Naive B cell (primary cell): ENCODE data around the gene ZNF469. TPM values are rescaled to one million over a fixed set of nuclear protein-coding genes. Genes with fewer than 3 reads are reported as not detected.

Experiments used
- ATAC-seq, 2 donors: fragments of 150-1000 bp; cut with Tn5 transposase; 2 replicates each; pipeline ENCODE4 v1.10.0; 2021; ENCODE audit warnings: low read depth in 2 of 2, mild to moderate bottlenecking in 2 of 2, moderate library complexity in 2 of 2
- DNase-seq: peaks from one replicate; pipeline ENCODE4 v3.0.0; 2022
- H3K27ac Mint-ChIP-seq, 6 donors: one replicate each; pipeline ENCODE4 v1.8.0; 2020 to 2022; ENCODE audit warnings: mild to moderate bottlenecking in 6 of 6, mixed read lengths in 6 of 6, moderate library complexity in 5 of 6, inconsistent platforms in 2 of 6
- H3K27me3 Mint-ChIP-seq, 3 donors: one replicate each; pipeline ENCODE4 v1.8.0; 2021 to 2022; ENCODE audit warnings: mixed read lengths in 3 of 3, mild to moderate bottlenecking in 1 of 3
- H3K36me3 Mint-ChIP-seq, 2 donors: one replicate each; pipeline ENCODE4 v1.8.0; 2020 to 2022; ENCODE audit warnings: mixed read lengths in 2 of 2, inconsistent platforms in 1 of 2, mild to moderate bottlenecking in 1 of 2
- H3K4me1 Mint-ChIP-seq, 3 donors: one replicate each; pipeline ENCODE4 v1.8.0; 2020 to 2022; ENCODE audit warnings: mixed read lengths in 3 of 3, inconsistent platforms in 1 of 3, mild to moderate bottlenecking in 1 of 3, moderate library complexity in 1 of 3
- H3K4me3 Mint-ChIP-seq, 8 donors: one replicate each; pipeline ENCODE4 v1.8.0; 2020 to 2022; ENCODE audit warnings: mild to moderate bottlenecking in 8 of 8, mixed read lengths in 8 of 8, moderate library complexity in 8 of 8, inconsistent platforms in 2 of 8
- H3K9me3 Mint-ChIP-seq, 7 donors: one replicate each; pipeline ENCODE4 v1.8.0; 2020 to 2022; ENCODE audit warnings: mixed read lengths in 7 of 7, mild to moderate bottlenecking in 5 of 7, inconsistent platforms in 2 of 7, moderate library complexity in 1 of 7
- polyA plus RNA-seq, 6 donors: library from polyadenylated mRNA; unstranded; fragments of 300-500 nt; fragmentation: Illumina TruSeq; gene quantifications; one replicate each; pipeline ENCODE4 v1.2.3, GENCODE V29; 2021; ENCODE audit warnings: low read depth in 6 of 6

ZNF469 gene
- polyA plus RNA-seq, 6 donors from 2014 or later, result 0.08 to 0.44 (median 0.15) TPM; not detected in 1

- Mint-ChIP-seq H3K4me1 (peaks cover 10 to 18% (median 10%) of the 10 kb centered on the region in 3 donors), H3K27ac (no peak overlapping the region), H3K9me3 (no peaks in the 10 kb centered on the region), H3K36me3 (no peaks in the 10 kb centered on the region), H3K4me3 (no peak overlapping the region), H3K27me3 (peaks cover 0 to 4% (median 0%) of the 10 kb centered on the region in 3 donors)
- DNase-seq (no peak), ATAC-seq (no peak)
Measured at GRCh38 chr16:88351491-88352101, 31.2 kb upstream of the ZNF469 start.

DNA sequence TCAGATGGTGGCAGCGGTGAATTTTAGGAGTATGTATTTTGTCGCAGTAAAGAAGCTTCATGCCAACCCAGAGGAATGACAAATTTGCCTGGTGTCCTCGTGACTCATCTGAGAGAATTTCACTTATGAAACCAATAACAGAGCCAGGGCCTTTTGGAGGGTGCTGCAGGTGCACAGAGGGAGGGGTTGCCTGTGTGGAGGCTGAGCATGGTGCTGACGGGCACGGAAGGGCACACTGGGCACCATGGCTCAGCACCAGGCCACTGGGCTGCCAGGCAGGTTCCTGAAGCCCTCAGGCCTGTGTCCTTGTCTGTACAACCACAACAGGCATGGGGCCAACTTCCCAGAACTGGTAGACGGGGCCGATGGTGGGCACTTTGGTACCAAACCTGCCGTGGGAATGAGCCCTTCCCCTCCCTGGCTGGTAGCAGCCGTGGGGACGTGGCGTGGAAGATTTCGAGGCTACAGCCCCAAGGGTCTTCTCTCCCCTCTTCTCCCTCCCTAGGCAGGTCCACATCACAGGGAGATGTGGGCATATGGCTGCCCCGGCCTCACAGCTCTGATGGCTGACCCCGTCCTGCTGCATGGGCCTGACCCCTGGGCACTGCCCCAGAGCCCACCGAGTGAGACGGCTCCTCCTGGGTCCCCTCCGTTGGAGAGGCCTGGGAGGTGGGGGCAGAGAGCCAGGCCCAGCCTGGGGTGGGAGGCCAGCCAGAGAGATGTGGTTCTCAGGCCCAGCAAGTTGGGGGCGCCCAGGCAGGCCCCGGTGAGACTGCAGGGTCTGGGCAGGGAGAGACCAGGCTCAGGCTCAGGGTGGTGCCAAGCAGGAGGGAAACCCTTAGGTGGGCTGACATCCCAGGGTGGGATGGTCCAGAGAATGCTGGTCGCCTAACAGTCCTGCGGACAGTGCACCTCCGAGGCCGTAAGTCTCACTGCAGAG, 30.2 kb upstream of the ZNF469 start:
- ATAC-seq (no peak), DNase-seq (no peak)
- Mint-ChIP-seq H3K27me3 (peaks cover 0 to 5% (median 4%) of the 10 kb centered on the region in 3 donors), H3K9me3 (no peaks in the 10 kb centered on the region), H3K4me3 (no peak overlapping the region), H3K36me3 (no peaks in the 10 kb centered on the region), H3K4me1 (peaks cover 10 to 13% (median 10%) of the 10 kb centered on the region in 3 donors), H3K27ac (no peak overlapping the region)

DNA sequence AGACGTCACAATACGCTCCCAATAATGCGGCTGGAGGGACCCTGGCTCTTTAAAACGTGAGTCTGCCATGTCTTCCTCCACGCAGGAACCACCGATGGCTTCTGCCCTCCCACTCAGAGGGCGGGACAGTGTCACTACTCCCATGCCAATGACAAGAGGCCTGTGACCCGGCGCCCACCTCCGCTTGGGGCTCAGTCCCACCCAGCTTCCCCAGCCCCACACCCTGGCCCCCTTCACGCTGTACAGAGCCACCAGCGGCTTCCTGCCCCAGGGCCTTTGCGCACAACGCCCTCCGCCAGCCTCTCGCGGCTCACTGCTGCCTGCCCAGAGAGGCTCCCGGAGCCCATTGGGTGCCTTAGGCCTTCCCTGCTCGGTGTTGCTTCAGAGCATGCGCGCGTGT, 29.5 kb upstream of the ZNF469 start:
- H3K27me3 Mint-ChIP-seq, result peaks cover 0 to 11% (median 4%) of the 10 kb centered on the region in 3 donors

DNA sequence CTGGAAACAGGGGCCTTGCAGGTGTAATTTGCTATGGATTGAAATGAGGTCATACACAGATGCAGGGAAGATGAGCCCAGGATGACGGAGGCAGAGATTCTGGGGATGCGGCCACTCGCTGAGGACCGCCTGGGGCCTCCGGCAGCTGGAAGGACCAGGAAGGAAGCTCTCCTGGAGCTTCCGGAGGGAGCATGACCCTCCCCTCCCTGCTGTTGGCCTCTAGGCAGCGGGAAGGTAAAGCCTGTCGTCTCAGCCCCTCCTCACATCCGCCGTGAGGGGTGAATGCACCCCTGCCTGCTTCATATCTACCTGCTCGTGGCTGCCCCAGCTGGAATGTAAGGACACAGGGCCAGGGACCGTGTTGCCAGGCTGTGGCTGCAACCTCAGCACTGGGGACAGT, 29.1 kb upstream of the ZNF469 start:
- Mint-ChIP-seq H3K27ac (no peak overlapping the region), H3K9me3 (no peaks in the 10 kb centered on the region), H3K4me3 (no peak overlapping the region), H3K4me1 (peaks cover 0 to 7% (median 6%) of the 10 kb centered on the region in 3 donors), H3K27me3 (peaks cover 0 to 12% (median 4%) of the 10 kb centered on the region in 3 donors), H3K36me3 (no peaks in the 10 kb centered on the region)
- no peak for ATAC-seq
- no peak for DNase-seq

More for the DNA sequence above, 29.5 kb upstream of the ZNF469 start:
- no peaks in the 10 kb centered on the region for H3K9me3 Mint-ChIP-seq
- no peak overlapping the region for H3K27ac Mint-ChIP-seq
- ATAC-seq (no peak), DNase-seq (no peak)
- no peak overlapping the region for H3K4me3 Mint-ChIP-seq
- no peaks in the 10 kb centered on the region for H3K36me3 Mint-ChIP-seq
- peaks cover 3 to 8% (median 7%) of the 10 kb centered on the region in 3 donors for H3K4me1 Mint-ChIP-seq

GRCh38 chr16:88354229-88355092, 28.3 kb upstream of the ZNF469 start:
- no peak for ATAC-seq
- no peaks in the 10 kb centered on the region for H3K9me3 Mint-ChIP-seq
- peaks cover 5 to 18% (median 8%) of the 10 kb centered on the region in 3 donors for H3K27me3 Mint-ChIP-seq
- no peak for DNase-seq
- H3K27ac Mint-ChIP-seq, result no peak overlapping the region
- no peaks in the 10 kb centered on the region for H3K36me3 Mint-ChIP-seq
- peaks cover 0 to 4% (median 3%) of the 10 kb centered on the region in 3 donors for H3K4me1 Mint-ChIP-seq
- H3K4me3 Mint-ChIP-seq, result no peak overlapping the region

- H3K9me3 Mint-ChIP-seq, result no peaks in the 10 kb centered on the region
- H3K27ac Mint-ChIP-seq, result no peak overlapping the region
- ATAC-seq, result no peak
- H3K4me1 Mint-ChIP-seq, result no peaks in the 10 kb centered on the region
- H3K36me3 Mint-ChIP-seq, result no peaks in the 10 kb centered on the region
- H3K4me3 Mint-ChIP-seq, result no peak overlapping the region
- H3K27me3 Mint-ChIP-seq, result peaks cover 8 to 18% (median 13%) of the 10 kb centered on the region in 3 donors
- no peak for DNase-seq
Measured at GRCh38 chr16:88355093-88355388, 27.7 kb upstream of the ZNF469 start.

DNA sequence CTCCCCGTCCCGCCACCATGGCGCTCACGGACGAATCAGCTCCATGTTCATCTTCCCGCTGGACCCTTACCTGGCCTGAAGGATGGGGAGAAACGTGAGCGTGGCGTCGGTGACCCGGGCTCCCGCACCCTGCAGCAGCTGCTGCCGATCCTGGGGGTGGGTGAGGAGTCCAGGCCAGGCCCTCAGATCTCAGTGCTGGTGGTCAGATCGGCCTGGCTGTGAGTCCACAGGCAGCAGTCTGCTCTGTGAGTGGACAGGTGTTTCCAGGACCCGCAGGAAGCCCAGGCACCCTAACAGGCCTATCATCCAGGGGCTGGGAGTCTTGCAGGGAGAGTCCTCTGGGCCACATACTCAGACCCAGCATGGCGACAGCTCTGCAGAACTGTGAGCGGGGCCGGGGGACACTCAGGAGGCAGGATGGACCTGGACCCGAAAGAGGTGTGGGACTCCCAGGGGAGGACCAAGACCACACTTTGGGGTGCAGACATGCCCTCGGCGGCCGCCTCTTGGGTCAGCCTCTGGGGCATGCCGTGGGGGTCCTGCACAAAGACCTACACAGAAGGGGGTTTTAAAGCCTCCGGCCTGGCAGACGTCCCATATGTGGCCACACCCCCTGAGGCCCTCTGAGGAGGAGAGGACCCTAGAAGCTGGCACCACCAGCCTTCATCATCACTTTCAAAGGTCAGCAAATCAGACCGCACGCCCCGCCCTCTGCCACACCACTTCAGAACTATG, 27.2 kb upstream of the ZNF469 start:
- peaks cover 8 to 18% (median 14%) of the 10 kb centered on the region in 3 donors for H3K27me3 Mint-ChIP-seq
- ATAC-seq (no peak), DNase-seq (no peak)
- H3K9me3 Mint-ChIP-seq, result no peaks in the 10 kb centered on the region
- H3K4me3 Mint-ChIP-seq, result no peak overlapping the region
- H3K4me1 Mint-ChIP-seq, result no peaks in the 10 kb centered on the region
- no peaks in the 10 kb centered on the region for H3K36me3 Mint-ChIP-seq
- H3K27ac Mint-ChIP-seq, result no peak overlapping the region

- no peaks in the 10 kb centered on the region for H3K4me1 Mint-ChIP-seq
- no peak for DNase-seq
- H3K4me3 Mint-ChIP-seq, result no peak overlapping the region
- H3K27me3 Mint-ChIP-seq, result peaks cover 8 to 18% (median 14%) of the 10 kb centered on the region in 3 donors
- H3K9me3 Mint-ChIP-seq, result no peaks in the 10 kb centered on the region
- ATAC-seq, result no peak
- H3K36me3 Mint-ChIP-seq, result no peaks in the 10 kb centered on the region
- no peak overlapping the region for H3K27ac Mint-ChIP-seq
Measured at GRCh38 chr16:88356124-88356726, 26.5 kb upstream of the ZNF469 start.

GRCh38 chr16:88356727-88357199, 26.0 kb upstream of the ZNF469 start:
- DNase-seq (no peak), ATAC-seq (no peak)
- Mint-ChIP-seq H3K36me3 (no peaks in the 10 kb centered on the region), H3K4me1 (no peaks in the 10 kb centered on the region), H3K27me3 (peaks cover 8 to 22% (median 14%) of the 10 kb centered on the region in 3 donors), H3K27ac (no peak overlapping the region), H3K9me3 (peaks cover 0 to 4% (median 0%) of the 10 kb centered on the region in 7 donors), H3K4me3 (no peak overlapping the region)

GRCh38 chr16:88357317-88358022, 25.3 kb upstream of the ZNF469 start:
- DNase-seq (no peak), ATAC-seq (no peak)
- Mint-ChIP-seq H3K27me3 (peaks cover 8 to 23% (median 16%) of the 10 kb centered on the region in 3 donors), H3K27ac (no peak overlapping the region), H3K36me3 (peaks cover under 1 to 3% of the 10 kb centered on the region in 2 donors), H3K9me3 (peaks cover 0 to 10% (median 4%) of the 10 kb centered on the region in 7 donors), H3K4me3 (no peak overlapping the region), H3K4me1 (no peaks in the 10 kb centered on the region)

DNA sequence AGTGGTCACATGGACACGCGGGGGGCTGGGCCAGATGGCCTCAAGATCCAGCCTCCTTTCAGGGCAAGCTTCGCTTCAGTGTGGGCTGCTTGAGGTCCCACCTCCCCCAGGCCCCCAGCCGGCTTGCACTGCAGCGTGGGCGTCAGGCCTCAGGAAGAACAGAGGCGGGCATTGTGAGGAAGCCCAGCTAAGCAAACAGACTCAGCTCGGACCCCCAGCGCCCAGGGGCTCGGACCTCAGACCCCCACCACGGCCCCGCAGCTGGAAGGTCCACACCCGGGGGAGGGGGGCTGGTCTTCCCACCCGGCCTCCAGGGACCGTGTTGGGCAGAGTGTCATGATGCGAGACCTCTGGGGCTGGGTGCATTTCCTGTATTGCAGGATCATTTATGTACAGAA, 24.7 kb upstream of the ZNF469 start:
- H3K4me3 Mint-ChIP-seq, result no peak overlapping the region
- peaks cover 4 to 9% of the 10 kb centered on the region in 2 donors for H3K36me3 Mint-ChIP-seq
- ATAC-seq, result no peak
- no peak for DNase-seq
- H3K27me3 Mint-ChIP-seq, result peaks cover 8 to 23% (median 22%) of the 10 kb centered on the region in 3 donors
- no peak overlapping the region for H3K27ac Mint-ChIP-seq
- H3K9me3 Mint-ChIP-seq, result peaks cover 0 to 15% (median 9%) of the 10 kb centered on the region in 7 donors
- no peaks in the 10 kb centered on the region for H3K4me1 Mint-ChIP-seq

DNA sequence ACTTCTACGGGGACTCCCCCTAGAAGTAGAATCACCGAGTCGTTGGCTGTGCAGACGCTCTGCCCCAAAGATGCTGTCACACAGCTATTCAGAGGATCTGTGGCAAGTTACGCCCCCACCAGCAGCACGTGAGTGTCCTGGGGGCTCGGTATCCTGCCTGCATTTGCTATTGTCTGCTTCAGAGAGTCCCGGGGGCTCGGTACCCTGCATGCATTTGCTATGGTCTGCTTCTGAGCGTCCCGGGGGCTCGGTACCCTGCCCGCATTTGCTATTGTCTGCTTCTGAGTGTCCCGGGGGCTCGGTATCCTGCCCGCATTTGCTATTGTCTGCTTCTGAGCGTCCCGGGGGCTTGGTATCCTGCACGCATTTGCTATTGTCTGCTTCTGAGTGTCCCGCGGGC, 23.8 kb upstream of the ZNF469 start:
- ATAC-seq, result no peak

More for the DNA sequence above, 23.8 kb upstream of the ZNF469 start:
- no peak overlapping the region for H3K4me3 Mint-ChIP-seq
- DNase-seq, result no peak
- H3K4me1 Mint-ChIP-seq, result peaks cover 0 to 4% (median 0%) of the 10 kb centered on the region in 3 donors
- no peak overlapping the region for H3K27ac Mint-ChIP-seq
- H3K36me3 Mint-ChIP-seq, result peaks cover 4 to 18% of the 10 kb centered on the region in 2 donors
- peaks cover 14 to 32% (median 32%) of the 10 kb centered on the region in 3 donors for H3K27me3 Mint-ChIP-seq
- H3K9me3 Mint-ChIP-seq, result peaks cover 5 to 22% (median 12%) of the 10 kb centered on the region in 7 donors
